Measurements from ENCODE around the gene ZDHHC19. TPM values are rescaled to one million over a fixed set of nuclear protein-coding genes. Genes with fewer than 3 reads are reported as not detected.

ZDHHC19 gene
- polyA plus RNA-seq, 1 donor (not counting 4 experiments of a cell fraction or from before 2014, with no cell fraction given), result not detected

DNA sequence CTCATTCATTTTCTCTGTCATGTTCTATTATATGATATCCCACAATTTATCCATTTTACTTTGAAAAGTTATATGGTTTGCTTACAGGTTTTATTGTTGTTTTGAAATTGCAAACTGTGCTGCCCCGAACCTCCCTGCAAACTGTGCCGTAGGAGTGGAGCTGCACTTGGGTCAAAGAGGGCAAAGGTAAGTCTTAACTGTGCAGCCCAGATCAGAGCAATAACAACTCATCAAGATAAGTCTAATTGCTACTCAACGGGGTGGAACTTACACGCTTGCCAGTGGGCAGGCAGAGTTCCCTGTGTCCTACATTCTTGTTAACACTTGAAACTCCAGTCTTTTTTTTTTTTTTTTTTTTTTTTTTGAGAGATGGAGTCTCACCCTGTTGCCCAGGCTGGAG is 33.2 kb downstream of the ZDHHC19 start:
- no peak overlapping the region for H2AFZ ChIP-seq (ENCODE audit: control insufficient read depth, low read length)
- no peak overlapping the region for H3K4me2 ChIP-seq (ENCODE audit: control insufficient read depth, extremely low read depth, insufficient read depth, low read depth, low read length)
- H4K20me1 ChIP-seq (ENCODE audit: control insufficient read depth, extremely low read depth, insufficient read depth, low read length), result no peaks in the 10 kb centered on the region
- no peaks in the 10 kb centered on the region for H3K79me2 ChIP-seq (ENCODE audit: control insufficient read depth, insufficient read depth, low read length)
- no peaks in the 10 kb centered on the region for H3K9me3 ChIP-seq (ENCODE audit: control insufficient read depth, low read depth, low read length)
- H3K27ac ChIP-seq (ENCODE audit: control insufficient read depth, insufficient read depth, low read length), result no peak overlapping the region
- no peak for TF ChIP-seq EZH2 (IDR thresholded peaks at IDR 0.05; ENCODE audit: low read length)
- no peak overlapping the region for H3K9ac ChIP-seq (ENCODE audit: control insufficient read depth, extremely low read depth, insufficient read depth, low read length)
- DNase-seq (ENCODE audit: low read depth, low spot score) (no peak), FAIRE-seq (no peak)
- dilution Hi-C loops (cut with MboI; ENCODE audit: extremely low pct_ligation_motif_present, low sequenced_read_pairs), result no loop called here
- H3K36me3 ChIP-seq (ENCODE audit: control insufficient read depth in 2 of 2, extremely low read depth in 1 of 2, insufficient read depth in 2 of 2, low read length in 2 of 2), result no peaks in the 10 kb centered on the region
- H3K4me1 ChIP-seq (ENCODE audit: control insufficient read depth, extremely low read depth, insufficient read depth, low read length), result peaks cover 10% of the 10 kb centered on the region
- H3K9me1 ChIP-seq (ENCODE audit: control insufficient read depth, extremely low read depth, insufficient read depth, low read length), result no peaks in the 10 kb centered on the region
- no peaks in the 10 kb centered on the region for H3K27me3 ChIP-seq (ENCODE audit: control insufficient read depth, extremely low read depth, insufficient read depth, low read length)
- H3K4me3 ChIP-seq (ENCODE audit: control insufficient read depth in 2 of 3, extremely low read depth in 1 of 3, insufficient read depth in 2 of 3, low read depth in 1 of 3, low read length in 3 of 3), result no peak overlapping the region

- H4K20me1 ChIP-seq (ENCODE audit: control insufficient read depth, extremely low read depth, insufficient read depth, low read length), result no peaks in the 10 kb centered on the region
- DNase-seq (ENCODE audit: low read depth, low spot score) (no peak), FAIRE-seq (no peak)
- H3K79me2 ChIP-seq (ENCODE audit: control insufficient read depth, insufficient read depth, low read length), result no peaks in the 10 kb centered on the region
- H3K4me1 ChIP-seq (ENCODE audit: control insufficient read depth, extremely low read depth, insufficient read depth, low read length), result peaks cover 10% of the 10 kb centered on the region
- no peak for TF ChIP-seq CTCF (optimal IDR thresholded peaks at IDR 0.05 in 1 of 3, IDR thresholded peaks at IDR 0.05 in 1 of 3, conservative IDR thresholded peaks at IDR 0.05 in 1 of 3; ENCODE audit: extremely low read depth in 1 of 3, insufficient read depth in 2 of 3, low read length in 3 of 3)
- TF ChIP-seq EZH2 (IDR thresholded peaks at IDR 0.05; ENCODE audit: low read length), result no peak
- H3K4me2 ChIP-seq (ENCODE audit: control insufficient read depth, extremely low read depth, insufficient read depth, low read depth, low read length), result no peak overlapping the region
- no peaks in the 10 kb centered on the region for H3K9me3 ChIP-seq (ENCODE audit: control insufficient read depth, low read depth, low read length)
- dilution Hi-C loops (cut with MboI; ENCODE audit: extremely low pct_ligation_motif_present, low sequenced_read_pairs), result no loop called here
- H3K4me3 ChIP-seq (ENCODE audit: control insufficient read depth in 2 of 3, extremely low read depth in 1 of 3, insufficient read depth in 2 of 3, low read depth in 1 of 3, low read length in 3 of 3), result no peak overlapping the region
- no peak overlapping the region for H3K27ac ChIP-seq (ENCODE audit: control insufficient read depth, insufficient read depth, low read length)
- H2AFZ ChIP-seq (ENCODE audit: control insufficient read depth, low read length), result no peak overlapping the region
- H3K27me3 ChIP-seq (ENCODE audit: control insufficient read depth, extremely low read depth, insufficient read depth, low read length), result no peaks in the 10 kb centered on the region
- H3K9me1 ChIP-seq (ENCODE audit: control insufficient read depth, extremely low read depth, insufficient read depth, low read length), result no peaks in the 10 kb centered on the region
- H3K36me3 ChIP-seq (ENCODE audit: control insufficient read depth in 2 of 2, extremely low read depth in 1 of 2, insufficient read depth in 2 of 2, low read length in 2 of 2), result no peaks in the 10 kb centered on the region
- no peak overlapping the region for H3K9ac ChIP-seq (ENCODE audit: control insufficient read depth, extremely low read depth, insufficient read depth, low read length)
Measured at GRCh38 chr3:196177567-196177966, 33.6 kb downstream of the ZDHHC19 start.

GRCh38 chr3:196175722-196176121 is 35.5 kb downstream of the ZDHHC19 start:
- DNase-seq (ENCODE audit: low read depth, low spot score), result no peak
- Histone ChIP-seq H4K20me1 (ENCODE audit: control insufficient read depth, extremely low read depth, insufficient read depth, low read length) (no peaks in the 10 kb centered on the region), H3K9ac (ENCODE audit: control insufficient read depth, extremely low read depth, insufficient read depth, low read length) (no peak overlapping the region), H2AFZ (ENCODE audit: control insufficient read depth, low read length) (no peak overlapping the region), H3K79me2 (ENCODE audit: control insufficient read depth, insufficient read depth, low read length) (no peaks in the 10 kb centered on the region), H3K27me3 (ENCODE audit: control insufficient read depth, extremely low read depth, insufficient read depth, low read length) (no peaks in the 10 kb centered on the region), H3K9me1 (ENCODE audit: control insufficient read depth, extremely low read depth, insufficient read depth, low read length) (no peaks in the 10 kb centered on the region), H3K4me2 (ENCODE audit: control insufficient read depth, extremely low read depth, insufficient read depth, low read depth, low read length) (no peak overlapping the region), H3K36me3 (ENCODE audit: control insufficient read depth in 2 of 2, extremely low read depth in 1 of 2, insufficient read depth in 2 of 2, low read length in 2 of 2) (no peaks in the 10 kb centered on the region), H3K9me3 (ENCODE audit: control insufficient read depth, low read depth, low read length) (no peaks in the 10 kb centered on the region), H3K27ac (ENCODE audit: control insufficient read depth, insufficient read depth, low read length) (no peak overlapping the region), H3K4me1 (ENCODE audit: control insufficient read depth, extremely low read depth, insufficient read depth, low read length) (peaks cover 10% of the 10 kb centered on the region), H3K4me3 (ENCODE audit: control insufficient read depth in 2 of 3, extremely low read depth in 1 of 3, insufficient read depth in 2 of 3, low read depth in 1 of 3, low read length in 3 of 3) (no peak overlapping the region)
- TF ChIP-seq EZH2 (IDR thresholded peaks at IDR 0.05; ENCODE audit: low read length) (no peak), CTCF (optimal IDR thresholded peaks at IDR 0.05 in 1 of 3, IDR thresholded peaks at IDR 0.05 in 1 of 3, conservative IDR thresholded peaks at IDR 0.05 in 1 of 3; ENCODE audit: extremely low read depth in 1 of 3, insufficient read depth in 2 of 3, low read length in 3 of 3) (no peak)
- dilution Hi-C loops (cut with MboI; ENCODE audit: extremely low pct_ligation_motif_present, low sequenced_read_pairs), result no loop called here
- no peak for FAIRE-seq

Data from keratinocyte (primary cell).